PC-3 (cell line): ENCODE results near the gene VWA7. TPM values are rescaled to one million over a fixed set of nuclear protein-coding genes. Genes with fewer than 3 reads are reported as not detected.
A peak's percentile ranks its signal among the peaks of the same experiment; 100 is the strongest.

Experiments
- ATAC-seq: fragments of 200-7000 bp; cut with Tn5 transposase; 2 replicates; pipeline ENCODE4 v1.9.1; 2020; ENCODE audit warnings: mild to moderate bottlenecking, moderate library complexity
- BruUV-seq: library from RNA; stranded (reverse); fragments of 400-500 nt; replicated peaks from 2 replicates; lab custom pipeline; 2021; lab: Mats Ljungman, UMichigan
- CTCF ChIA-PET: fragments of 300-600 bp; sonication (Branson Sonifier 250); formaldehyde crosslinking; loops from one replicate; lab custom pipeline; 2022; ENCODE audit warnings: antibody characterized with exemption; lab: Charles Lee
- POLR2A ChIA-PET: fragments of 300-600 bp; sonication (Branson Sonifier 250); formaldehyde crosslinking; loops from one replicate; lab custom pipeline; 2022; ENCODE audit warnings: antibody characterized with exemption; ENCODE audit not compliant: unreplicated experiment; lab: Charles Lee
- DNase-seq: peaks from one replicate; pipeline ENCODE4 v3.0.0-alpha.2; 2015
- H2AFZ ChIP-seq: fragments of 300-600 bp; sonication (generic); 2 replicates; pipeline ENCODE4 v1.6.0; 2016; ENCODE audit warnings: antibody characterized with exemption, low read length
- H3F3A ChIP-seq: fragments of 300-600 bp; sonication (generic); one replicate; pipeline ENCODE4 v1.6.0; 2017; ENCODE audit warnings: antibody characterized with exemption, low read length, control low read depth, mild to moderate bottlenecking; ENCODE audit not compliant: unreplicated experiment
- H3K27ac ChIP-seq: fragments of 300-600 bp; sonication (generic); 2 replicates; pipeline ENCODE4 v1.5.1; 2016; ENCODE audit warnings: mild to moderate bottlenecking, low read length
- H3K27me3 ChIP-seq: fragments of 300-600 bp; sonication (generic); 2 replicates; pipeline ENCODE4 v1.6.1; 2016; ENCODE audit warnings: low read length, mixed read lengths
- H3K36me3 ChIP-seq: fragments of 300-600 bp; sonication (generic); 2 replicates; pipeline ENCODE4 v1.6.1; 2016; ENCODE audit warnings: low read depth, mixed run types, low read length, mixed read lengths
- H3K4me1 ChIP-seq: fragments of 300-600 bp; sonication (generic); 2 replicates; pipeline ENCODE4 v1.5.1; 2016; ENCODE audit warnings: low read length; ENCODE audit not compliant: insufficient read depth
- H3K4me2 ChIP-seq: fragments of 300-600 bp; sonication (generic); 2 replicates; pipeline ENCODE4 v1.6.0; 2016; ENCODE audit warnings: low read length
- H3K4me3 ChIP-seq: fragments of 300-600 bp; sonication (generic); 2 replicates; pipeline ENCODE4 v1.5.1; 2016; ENCODE audit warnings: mild to moderate bottlenecking, low read length, mixed read lengths
- H3K79me2 ChIP-seq: fragments of 300-600 bp; sonication (generic); 2 replicates; pipeline ENCODE4 v1.6.1; 2017; ENCODE audit warnings: low read length, mixed read lengths
- H3K9ac ChIP-seq: fragments of 300-600 bp; sonication (generic); 2 replicates; pipeline ENCODE4 v1.6.0; 2016; ENCODE audit warnings: mild to moderate bottlenecking, low read length
- H3K9me2 ChIP-seq: fragments of 300-600 bp; sonication (generic); replicated peaks from 2 replicates; pipeline ENCODE4 v1.6.1; 2016; ENCODE audit warnings: mixed run types, low read length, mixed read lengths
- H3K9me3 ChIP-seq: fragments of 300-600 bp; sonication (generic); 2 replicates; pipeline ENCODE4 v1.6.1; 2016; ENCODE audit warnings: low read length, mixed read lengths
- H4K20me1 ChIP-seq: fragments of 300-600 bp; sonication (generic); 2 replicates; pipeline ENCODE4 v1.6.1; 2016; ENCODE audit warnings: low read length, mixed read lengths
- CTCF ChIP-seq: fragments of 300-600 bp; sonication (generic); conservative IDR thresholded peaks from 2 replicates; pipeline ENCODE4 v1.5.1; 2017; ENCODE audit warnings: antibody characterized with exemption, low read depth, mild to moderate bottlenecking, low read length
- EZH2 ChIP-seq: fragments of 300-600 bp; sonication (generic); IDR thresholded peaks from one replicate; pipeline ENCODE4 v1.6.1; 2017; ENCODE audit warnings: antibody characterized with exemption, mild to moderate bottlenecking, low read length; ENCODE audit not compliant: unreplicated experiment
- EZH2phosphoT487 ChIP-seq: fragments of 300-600 bp; sonication (generic); IDR thresholded peaks from 2 replicates; pipeline ENCODE4 v1.6.1; 2018; ENCODE audit warnings: mild to moderate bottlenecking, antibody characterized with exemption, low read length, borderline replicate concordance
- intact Hi-C: fragments of 100-400 bp; cut with micrococcal nuclease; formaldehyde crosslinking; loops from 2 replicates; pipeline ENCODE4 v1.9.0; 2023
- total RNA-seq: library from RNA; depleted of rRNA; stranded (reverse); fragments of >200 nt; gene quantifications from 2 replicates; pipeline ENCODE4 v1.2.3, GENCODE V29; 2014

VWA7 gene
- total RNA-seq, 1 experiment from 2014 or later: 1.9 TPM

DNA sequence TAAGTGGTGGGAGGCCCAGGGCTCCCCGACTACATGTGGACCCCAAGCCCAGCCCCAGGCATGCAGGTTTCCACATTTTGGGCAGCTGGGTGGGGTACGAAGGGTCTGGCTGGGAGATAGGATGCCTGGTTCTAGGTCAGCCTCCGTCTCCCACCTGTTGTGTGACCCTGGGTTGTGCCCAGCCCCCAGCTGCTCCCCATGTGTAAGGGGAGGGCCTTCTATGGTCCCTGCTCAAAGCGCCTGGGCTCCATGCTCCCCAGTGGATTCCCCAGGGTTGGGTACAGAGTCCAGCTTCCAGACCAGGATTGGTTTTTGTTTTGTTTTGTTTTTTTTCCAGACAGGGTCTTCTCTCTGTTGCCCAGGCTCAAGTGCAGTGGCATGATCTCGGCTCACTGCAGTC is 1.1 kb upstream of the VWA7 start:
- no TSS peak for BruUV-seq
- CTCF ChIA-PET: interaction anchor here (0.7 kb wide), 1 partner anchor 48 kb away, joined by 3 read pairs; no protein-coding TSS in a partner anchor

DNA sequence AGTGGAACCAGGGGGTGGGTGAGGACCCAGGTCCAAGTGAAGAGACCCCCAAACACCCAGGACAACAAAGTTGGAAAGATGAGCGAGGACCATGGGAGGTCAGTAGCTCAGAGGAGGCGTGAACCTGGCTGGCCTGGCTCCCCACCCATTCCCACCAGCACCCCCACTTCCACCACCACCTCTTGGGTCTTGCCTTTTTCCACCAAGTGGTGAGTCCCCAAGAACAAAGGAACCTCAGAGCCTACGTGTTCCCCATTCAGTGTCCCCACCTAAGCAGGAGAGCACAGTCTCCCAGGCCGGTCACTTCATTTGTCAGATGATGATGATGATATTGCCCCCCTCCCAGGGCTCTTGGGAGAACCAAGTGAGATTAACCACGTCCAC is 531 bp upstream of the VWA7 start:
- Histone ChIP-seq H3K27ac (peak overlapping the region; percentile 69), H3K27me3 (no peaks in the 10 kb centered on the region), H3K36me3 (peaks cover 40% of the 10 kb centered on the region; the same call in 1 of the 2 replicates)

More for the DNA sequence above, 1.1 kb upstream of the VWA7 start:
- H3F3A ChIP-seq: peaks cover 3% of the 10 kb centered on the region
- ATAC-seq: no peak
- no peak for TF ChIP-seq CTCF
- no peak for TF ChIP-seq EZH2
- TF ChIP-seq EZH2phosphoT487: no peak
- no peaks in the 10 kb centered on the region for H3K9me2 ChIP-seq
- H2AFZ ChIP-seq: no peak overlapping the region
- no peak for DNase-seq
- H3K4me1 ChIP-seq: peaks cover 29% of the 10 kb centered on the region
- peaks cover 40% of the 10 kb centered on the region; the same call in 1 of the 2 replicates for H3K36me3 ChIP-seq
- no peak overlapping the region for H3K4me2 ChIP-seq
- no peaks in the 10 kb centered on the region for H3K79me2 ChIP-seq
- H4K20me1 ChIP-seq: no peaks in the 10 kb centered on the region
- H3K27me3 ChIP-seq: no peaks in the 10 kb centered on the region
- no peak overlapping the region for H3K9ac ChIP-seq
- 0 out of 2 replicates have a peak overlapping the region, but pooled peaks have one; percentile 69 for H3K27ac ChIP-seq
- intact Hi-C loops: no loop called here
- POLR2A ChIA-PET: interaction anchor here (0.9 kb wide), 1 partner anchor 17 kb away, joined by 3 read pairs; the partner anchor contains the start of gene VARS1
- H3K9me3 ChIP-seq: no peaks in the 10 kb centered on the region
- no peak overlapping the region for H3K4me3 ChIP-seq

More for the DNA sequence above, 531 bp upstream of the VWA7 start:
- no peaks in the 10 kb centered on the region for H3K9me2 ChIP-seq
- intact Hi-C loops: no loop called here
- peaks cover 3% of the 10 kb centered on the region for H3F3A ChIP-seq
- peaks cover 29% of the 10 kb centered on the region for H3K4me1 ChIP-seq
- no TSS peak for BruUV-seq
- H3K4me2 ChIP-seq: peak overlapping the region; percentile 79
- H3K4me3 ChIP-seq: no peak overlapping the region
- TF ChIP-seq EZH2phosphoT487 (no peak), CTCF (no peak), EZH2 (no peak)
- no peaks in the 10 kb centered on the region for H3K9me3 ChIP-seq
- H4K20me1 ChIP-seq: no peaks in the 10 kb centered on the region
- no peaks in the 10 kb centered on the region for H3K79me2 ChIP-seq
- ChIA-PET CTCF (interaction anchor here (0.6 kb wide), 1 partner anchor 32 kb away, joined by 4 read pairs; no protein-coding TSS in a partner anchor), POLR2A (interaction anchor here (0.6 to 0.9 kb wide), 2 partner anchors 18 to 1520 kb away, joined by 3 read pairs; partner anchors contain the start of gene VARS1)
- no peak for DNase-seq
- no peak overlapping the region for H2AFZ ChIP-seq
- ATAC-seq: no peak
- no peak overlapping the region for H3K9ac ChIP-seq
